PC-9 (cell line): ENCODE data around the gene DDOST.

Source experiments
- CTCF ChIP-seq: fragments of 200-600 bp; sonication (generic); conservative IDR thresholded peaks from 2 replicates; pipeline ENCODE4 v1.6.1; 2017; ENCODE audit warnings: mixed run types, antibody characterized with exemption, mild to moderate bottlenecking, moderate library complexity
- EZH2 ChIP-seq: fragments of 200-600 bp; sonication (generic); IDR thresholded peaks from 2 replicates; pipeline ENCODE4 v1.8.0; 2017; ENCODE audit warnings: antibody characterized with exemption, low read depth

- no peak for TF ChIP-seq CTCF
- no peak for TF ChIP-seq EZH2
These were observed 2.2 kb upstream of the DDOST start for GRCh38 chr1:20663365-20663764.
